ENCODE data around the gene SEZ6L.

SEZ6L gene

GRCh38 chr22:26324150-26324549 is 154.9 kb downstream of the SEZ6L start:
- Histone ChIP-seq H3K36me3 (ENCODE audit: control insufficient read depth in 4 of 4, insufficient read depth in 4 of 4, low read length in 3 of 4) (no peaks in the 10 kb centered on the region), H3K27me3 (replicated peaks in 2 of 5; ENCODE audit: control insufficient read depth in 4 of 5, insufficient read depth in 5 of 5, low read length in 4 of 5) (peaks cover 0 to 7% (median 0%) of the 10 kb centered on the region in 5 experiments), H3K27ac (ENCODE audit: insufficient read depth in 1 of 2, low read depth in 1 of 2, low read length in 2 of 2, poor library complexity in 1 of 2, severe bottlenecking in 2 of 2) (no peak overlapping the region), H3K4me3 (ENCODE audit: control insufficient read depth in 1 of 7, extremely low read depth in 1 of 7, insufficient read depth in 4 of 7, low read depth in 2 of 7, low read length in 6 of 7) (no peak overlapping the region), H3K4me1 (ENCODE audit: control extremely low read depth in 1 of 4, control insufficient read depth in 4 of 4, insufficient read depth in 4 of 4, low read length in 3 of 4) (no peaks in the 10 kb centered on the region), H3K9me3 (ENCODE audit: control extremely low read depth in 1 of 5, control insufficient read depth in 4 of 5, insufficient read depth in 2 of 5, low read depth in 1 of 5, low read length in 4 of 5) (no peaks in the 10 kb centered on the region)
- POLR2A ChIA-PET: interaction anchor here (0.6 kb wide), 1 partner anchor 565 kb away, joined by 3 read pairs; no protein-coding TSS in a partner anchor
- no peak for DNase-seq
- 96% methylated on average over 2 of the region's 4 CpGs for WGBS (ENCODE audit: insufficient coverage)
- CTCF ChIA-PET: interaction anchor here (1.0 kb wide), 1 partner anchor 11 kb away, joined by 3 read pairs; no protein-coding TSS in a partner anchor

GRCh38 chr22:26325641-26326040 is 156.4 kb downstream of the SEZ6L start:
- no peaks in the 10 kb centered on the region for H3K9me3 ChIP-seq (ENCODE audit: control extremely low read depth in 1 of 5, control insufficient read depth in 4 of 5, insufficient read depth in 2 of 5, low read depth in 1 of 5, low read length in 4 of 5)
- no peaks in the 10 kb centered on the region for H3K36me3 ChIP-seq (ENCODE audit: control insufficient read depth in 4 of 4, insufficient read depth in 4 of 4, low read length in 3 of 4)
- POLR2A ChIA-PET: no interaction called here
- H3K27ac ChIP-seq (ENCODE audit: insufficient read depth in 1 of 2, low read depth in 1 of 2, low read length in 2 of 2, poor library complexity in 1 of 2, severe bottlenecking in 2 of 2): no peak overlapping the region
- WGBS (ENCODE audit: insufficient coverage): 92% methylated on average over 2 of the region's 4 CpGs
- H3K4me3 ChIP-seq (ENCODE audit: control insufficient read depth in 1 of 7, extremely low read depth in 1 of 7, insufficient read depth in 4 of 7, low read depth in 2 of 7, low read length in 6 of 7): no peak overlapping the region
- H3K27me3 ChIP-seq (replicated peaks in 2 of 5; ENCODE audit: control insufficient read depth in 4 of 5, insufficient read depth in 5 of 5, low read length in 4 of 5): peaks cover 0 to 7% (median 0%) of the 10 kb centered on the region in 5 experiments
- H3K4me1 ChIP-seq (ENCODE audit: control extremely low read depth in 1 of 4, control insufficient read depth in 4 of 4, insufficient read depth in 4 of 4, low read length in 3 of 4): no peaks in the 10 kb centered on the region
- no peak for DNase-seq
- CTCF ChIA-PET: interaction anchor here (0.7 to 1.4 kb wide), 3 partner anchors 20 to 553 kb away, joined by 3 to 4 read pairs (median 3); no protein-coding TSS in a partner anchor

GRCh38 chr22:26326803-26327202 is 157.5 kb downstream of the SEZ6L start:
- ChIA-PET POLR2A (no interaction called here), CTCF (no interaction called here)
- H3K27ac ChIP-seq (ENCODE audit: insufficient read depth in 1 of 2, low read depth in 1 of 2, low read length in 2 of 2, poor library complexity in 1 of 2, severe bottlenecking in 2 of 2): no peak overlapping the region
- H3K4me3 ChIP-seq (ENCODE audit: control insufficient read depth in 1 of 7, extremely low read depth in 1 of 7, insufficient read depth in 4 of 7, low read depth in 2 of 7, low read length in 6 of 7): no peak overlapping the region
- WGBS (ENCODE audit: insufficient coverage): 83% methylated on average over 16 of the region's 20 CpGs
- H3K9me3 ChIP-seq (ENCODE audit: control extremely low read depth in 1 of 5, control insufficient read depth in 4 of 5, insufficient read depth in 2 of 5, low read depth in 1 of 5, low read length in 4 of 5): no peaks in the 10 kb centered on the region
- DNase-seq: no peak
- H3K27me3 ChIP-seq (replicated peaks in 2 of 5; ENCODE audit: control insufficient read depth in 4 of 5, insufficient read depth in 5 of 5, low read length in 4 of 5): peaks cover 0 to 7% (median 0%) of the 10 kb centered on the region in 5 experiments
- H3K36me3 ChIP-seq (ENCODE audit: control insufficient read depth in 4 of 4, insufficient read depth in 4 of 4, low read length in 3 of 4): no peaks in the 10 kb centered on the region
- no peaks in the 10 kb centered on the region for H3K4me1 ChIP-seq (ENCODE audit: control extremely low read depth in 1 of 4, control insufficient read depth in 4 of 4, insufficient read depth in 4 of 4, low read length in 3 of 4)

- H3K9me3 ChIP-seq (ENCODE audit: control extremely low read depth in 1 of 5, control insufficient read depth in 4 of 5, insufficient read depth in 2 of 5, low read depth in 1 of 5, low read length in 4 of 5): no peaks in the 10 kb centered on the region
- POLR2A ChIA-PET: no interaction called here
- no peaks in the 10 kb centered on the region for H3K36me3 ChIP-seq (ENCODE audit: control insufficient read depth in 4 of 4, insufficient read depth in 4 of 4, low read length in 3 of 4)
- 100% methylated on average over 2 of the region's 6 CpGs for WGBS (ENCODE audit: insufficient coverage)
- no peak overlapping the region for H3K4me3 ChIP-seq (ENCODE audit: control insufficient read depth in 1 of 7, extremely low read depth in 1 of 7, insufficient read depth in 4 of 7, low read depth in 2 of 7, low read length in 6 of 7)
- CTCF ChIA-PET: no interaction called here
- no peaks in the 10 kb centered on the region for H3K4me1 ChIP-seq (ENCODE audit: control extremely low read depth in 1 of 4, control insufficient read depth in 4 of 4, insufficient read depth in 4 of 4, low read length in 3 of 4)
- H3K27me3 ChIP-seq (replicated peaks in 2 of 5; ENCODE audit: control insufficient read depth in 4 of 5, insufficient read depth in 5 of 5, low read length in 4 of 5): peaks cover 0 to 7% (median 0%) of the 10 kb centered on the region in 5 experiments
- peak in 1 of 3 donors; percentile 4 for DNase-seq
- H3K27ac ChIP-seq (ENCODE audit: insufficient read depth in 1 of 2, low read depth in 1 of 2, low read length in 2 of 2, poor library complexity in 1 of 2, severe bottlenecking in 2 of 2): no peak overlapping the region
Measured at GRCh38 chr22:26327306-26327705, 158.0 kb downstream of the SEZ6L start.

GRCh38 chr22:26328221-26328620 is 159.0 kb downstream of the SEZ6L start:
- no peak for DNase-seq
- H3K4me3 ChIP-seq (ENCODE audit: control insufficient read depth in 1 of 7, extremely low read depth in 1 of 7, insufficient read depth in 4 of 7, low read depth in 2 of 7, low read length in 6 of 7): no peak overlapping the region
- no peaks in the 10 kb centered on the region for H3K9me3 ChIP-seq (ENCODE audit: control extremely low read depth in 1 of 5, control insufficient read depth in 4 of 5, insufficient read depth in 2 of 5, low read depth in 1 of 5, low read length in 4 of 5)
- H3K36me3 ChIP-seq (ENCODE audit: control insufficient read depth in 4 of 4, insufficient read depth in 4 of 4, low read length in 3 of 4): no peaks in the 10 kb centered on the region
- H3K27me3 ChIP-seq (replicated peaks in 2 of 5; ENCODE audit: control insufficient read depth in 4 of 5, insufficient read depth in 5 of 5, low read length in 4 of 5): peaks cover 0 to 10% (median 0%) of the 10 kb centered on the region in 5 experiments
- CTCF ChIA-PET: no interaction called here
- H3K4me1 ChIP-seq (ENCODE audit: control extremely low read depth in 1 of 4, control insufficient read depth in 4 of 4, insufficient read depth in 4 of 4, low read length in 3 of 4): no peaks in the 10 kb centered on the region
- WGBS (ENCODE audit: insufficient coverage): 68% methylated on average over 5 of the region's 8 CpGs
- H3K27ac ChIP-seq (ENCODE audit: insufficient read depth in 1 of 2, low read depth in 1 of 2, low read length in 2 of 2, poor library complexity in 1 of 2, severe bottlenecking in 2 of 2): no peak overlapping the region
- POLR2A ChIA-PET: no interaction called here

GRCh38 chr22:26330971-26331625 is 161.8 kb downstream of the SEZ6L start:
- Histone ChIP-seq H3K27ac (ENCODE audit: insufficient read depth in 1 of 2, low read depth in 1 of 2, low read length in 2 of 2, poor library complexity in 1 of 2, severe bottlenecking in 2 of 2) (no peak overlapping the region), H3K9me3 (ENCODE audit: control extremely low read depth in 1 of 5, control insufficient read depth in 4 of 5, insufficient read depth in 2 of 5, low read depth in 1 of 5, low read length in 4 of 5) (no peaks in the 10 kb centered on the region), H3K4me3 (ENCODE audit: control insufficient read depth in 1 of 7, extremely low read depth in 1 of 7, insufficient read depth in 4 of 7, low read depth in 2 of 7, low read length in 6 of 7) (no peak overlapping the region), H3K4me1 (ENCODE audit: control extremely low read depth in 1 of 4, control insufficient read depth in 4 of 4, insufficient read depth in 4 of 4, low read length in 3 of 4) (no peaks in the 10 kb centered on the region), H3K36me3 (ENCODE audit: control insufficient read depth in 4 of 4, insufficient read depth in 4 of 4, low read length in 3 of 4) (no peaks in the 10 kb centered on the region), H3K27me3 (replicated peaks in 2 of 5; ENCODE audit: control insufficient read depth in 4 of 5, insufficient read depth in 5 of 5, low read length in 4 of 5) (peaks cover 0 to 31% (median 0%) of the 10 kb centered on the region in 5 experiments)
- 0% methylated on average over 1 of the region's 4 CpGs for WGBS (ENCODE audit: insufficient coverage)
- POLR2A ChIA-PET: no interaction called here
- DNase-seq: peak; percentile 52 to 65 (median 60)
- CTCF ChIA-PET: interaction anchor here (0.6 to 2.4 kb wide), 15 partner anchors 10 to 695 kb away, joined by 3 to 10 read pairs (median 3); no protein-coding TSS in a partner anchor

- H3K4me3 ChIP-seq (ENCODE audit: control insufficient read depth in 1 of 7, extremely low read depth in 1 of 7, insufficient read depth in 4 of 7, low read depth in 2 of 7, low read length in 6 of 7): no peak overlapping the region
- H3K27ac ChIP-seq (ENCODE audit: insufficient read depth in 1 of 2, low read depth in 1 of 2, low read length in 2 of 2, poor library complexity in 1 of 2, severe bottlenecking in 2 of 2): no peak overlapping the region
- H3K36me3 ChIP-seq (ENCODE audit: control insufficient read depth in 4 of 4, insufficient read depth in 4 of 4, low read length in 3 of 4): no peaks in the 10 kb centered on the region
- 83% methylated on average over 5 of the region's 5 CpGs for WGBS (ENCODE audit: insufficient coverage)
- peaks cover 0 to 35% (median 0%) of the 10 kb centered on the region in 5 experiments for H3K27me3 ChIP-seq (replicated peaks in 2 of 5; ENCODE audit: control insufficient read depth in 4 of 5, insufficient read depth in 5 of 5, low read length in 4 of 5)
- no peaks in the 10 kb centered on the region for H3K4me1 ChIP-seq (ENCODE audit: control extremely low read depth in 1 of 4, control insufficient read depth in 4 of 4, insufficient read depth in 4 of 4, low read length in 3 of 4)
- DNase-seq: no peak
- ChIA-PET CTCF (interaction anchor here (0.9 to 1.3 kb wide), 2 partner anchors 13 to 246 kb away, joined by 3 to 4 read pairs; no protein-coding TSS in a partner anchor), POLR2A (interaction anchor here (0.5 kb wide), 1 partner anchor 245 kb away, joined by 3 read pairs; no protein-coding TSS in a partner anchor)
- H3K9me3 ChIP-seq (ENCODE audit: control extremely low read depth in 1 of 5, control insufficient read depth in 4 of 5, insufficient read depth in 2 of 5, low read depth in 1 of 5, low read length in 4 of 5): no peaks in the 10 kb centered on the region
Measured at GRCh38 chr22:26333088-26333800, 164.0 kb downstream of the SEZ6L start.
